GM19438 (cell line): ENCODE measurements around the gene ITGB6.
A peak's percentile ranks its signal among the peaks of the same experiment; 100 is the strongest.
"Not testable (repeated sequence)": the region's sequence is repeated elsewhere in the genome, so short reads cannot be mapped to it uniquely, and the experiment has no call there.

Experiments
- ATAC-seq: cut with Tn5 transposase; IDR thresholded peaks from one replicate; pipeline ENCODE4 v1.9.1; 2021; ENCODE audit warnings: low read depth; ENCODE audit not compliant: unreplicated experiment

The ITGB6 gene

GRCh38 chr2:160141419-160141818 is 58.7 kb downstream of the ITGB6 start:
- ATAC-seq = no peak

- no peak for ATAC-seq
These were observed 59.6 kb downstream of the ITGB6 start for GRCh38 chr2:160140471-160140870.

GRCh38 chr2:160139991-160140390 is 60.1 kb downstream of the ITGB6 start:
- ATAC-seq = no peak

- ATAC-seq = no peak
These were observed 60.7 kb downstream of the ITGB6 start for GRCh38 chr2:160139350-160139749.

GRCh38 chr2:160138406-160138805 is 61.7 kb downstream of the ITGB6 start:
- ATAC-seq = no peak

GRCh38 chr2:160137464-160137863 is 62.6 kb downstream of the ITGB6 start:
- ATAC-seq = no peak

- no peak for ATAC-seq
These were observed 67.3 kb downstream of the ITGB6 start for GRCh38 chr2:160132761-160133160.

GRCh38 chr2:160126756-160127155 is 73.3 kb downstream of the ITGB6 start:
- no peak for ATAC-seq

GRCh38 chr2:160126315-160126714 is 73.8 kb downstream of the ITGB6 start:
- ATAC-seq = no peak

GRCh38 chr2:160125828-160126227 is 74.2 kb downstream of the ITGB6 start:
- ATAC-seq = no peak

- no peak for ATAC-seq
These were observed 74.7 kb downstream of the ITGB6 start for GRCh38 chr2:160125366-160125765.

GRCh38 chr2:160124571-160124970 is 75.5 kb downstream of the ITGB6 start:
- ATAC-seq = no peak

GRCh38 chr2:160114721-160115120 is 85.4 kb downstream of the ITGB6 start:
- not testable (repeated sequence) for ATAC-seq

- no peak for ATAC-seq
These were observed 86.1 kb downstream of the ITGB6 start for GRCh38 chr2:160114020-160114419.

GRCh38 chr2:160111951-160112798 is 87.9 kb downstream of the ITGB6 start:
- peak; percentile 68 for ATAC-seq

GRCh38 chr2:160110674-160111239 is 89.3 kb downstream of the ITGB6 start:
- ATAC-seq = no peak

GRCh38 chr2:160109939-160110673 is 90.0 kb downstream of the ITGB6 start:
- peak; percentile 74 for ATAC-seq

GRCh38 chr2:160109243-160109642 is 90.8 kb downstream of the ITGB6 start:
- no peak for ATAC-seq

GRCh38 chr2:160108646-160109045 is 91.4 kb downstream of the ITGB6 start:
- no peak for ATAC-seq

GRCh38 chr2:160105366-160105765 is 94.7 kb downstream of the ITGB6 start:
- no peak for ATAC-seq

- ATAC-seq = no peak
These were observed 96.0 kb downstream of the ITGB6 start for GRCh38 chr2:160104115-160104514.
